ENCODE results near the gene ANKRD63.

DNA sequence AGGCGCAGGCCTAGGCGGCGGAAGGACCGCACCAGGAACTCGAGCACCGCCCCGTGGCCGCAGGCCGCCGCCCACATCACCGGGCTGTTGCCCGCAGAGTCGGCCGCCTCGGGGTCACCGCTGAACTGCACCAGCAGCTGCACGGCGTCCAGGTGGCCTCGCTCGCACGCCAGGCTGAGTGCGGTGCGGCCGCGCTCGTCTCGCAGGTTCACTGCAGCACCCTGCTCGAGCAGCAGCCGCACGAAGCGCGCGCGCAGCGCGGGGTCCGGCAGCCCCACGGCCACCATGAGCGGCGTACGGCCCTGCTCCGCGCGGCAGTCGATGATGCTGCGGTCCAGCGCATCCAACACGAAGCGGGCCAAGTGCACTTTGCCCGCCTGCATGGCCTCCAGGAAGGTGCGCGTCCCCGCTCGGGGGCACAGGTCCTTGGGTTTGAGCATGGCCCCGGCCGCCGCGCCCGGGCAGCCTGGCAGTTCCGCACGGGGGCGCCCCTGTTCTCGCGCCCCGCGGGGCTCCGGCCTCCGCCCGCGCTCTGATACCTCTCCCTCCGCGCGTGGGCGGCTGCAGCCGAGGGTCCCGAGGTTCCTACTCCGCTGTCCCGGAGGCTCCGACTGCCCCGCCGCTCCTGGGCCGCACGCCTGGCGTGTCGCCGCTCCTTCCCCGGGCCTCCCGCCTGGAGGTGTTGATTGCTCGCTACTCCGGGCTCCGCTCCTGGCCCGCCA, 556 bp downstream of the ANKRD63 start:
- TF ChIP-seq POLR2AphosphoS5 (IDR thresholded peaks at IDR 0.05; ENCODE audit: borderline replicate concordance, low read depth, low read length) (no peak), EZH2 (IDR thresholded peaks at IDR 0.05) (no peak), FOXP2 (optimal IDR thresholded peaks at IDR 0.05; ENCODE audit: control extremely low read depth, extremely low read length, insufficient read depth) (no peak)
